GM18873 (cell line): ENCODE results near the gene AJM1.
"Not testable (repeated sequence)": the region's sequence is repeated elsewhere in the genome, so short reads cannot be mapped to it uniquely, and the experiment has no call there.

Experiments used
- ATAC-seq: cut with Tn5 transposase; IDR thresholded peaks from one replicate; pipeline ENCODE4 v1.9.1; 2021; ENCODE audit warnings: mild to moderate bottlenecking, moderate library complexity, moderate number of reproducible peaks; ENCODE audit not compliant: unreplicated experiment, low FRiP score

Gene AJM1

DNA sequence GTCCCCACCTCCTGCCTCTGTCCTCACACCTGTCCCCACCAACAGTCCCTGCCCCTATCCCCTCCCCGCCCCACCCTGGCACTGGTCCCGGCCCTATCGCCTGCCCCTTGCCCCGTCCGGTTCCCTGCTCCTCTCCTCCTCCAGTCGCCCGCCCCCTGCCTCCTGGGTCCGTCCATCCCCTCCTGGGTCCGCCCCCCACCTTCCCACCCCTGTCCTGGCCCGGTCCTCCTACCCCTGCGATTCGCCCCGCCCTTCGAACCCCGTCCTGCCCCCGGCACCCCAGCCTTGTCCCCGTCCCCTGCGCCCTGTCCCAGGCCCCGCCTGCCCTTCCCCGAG, 23.5 kb downstream of the AJM1 start:
- ATAC-seq: no peak

DNA sequence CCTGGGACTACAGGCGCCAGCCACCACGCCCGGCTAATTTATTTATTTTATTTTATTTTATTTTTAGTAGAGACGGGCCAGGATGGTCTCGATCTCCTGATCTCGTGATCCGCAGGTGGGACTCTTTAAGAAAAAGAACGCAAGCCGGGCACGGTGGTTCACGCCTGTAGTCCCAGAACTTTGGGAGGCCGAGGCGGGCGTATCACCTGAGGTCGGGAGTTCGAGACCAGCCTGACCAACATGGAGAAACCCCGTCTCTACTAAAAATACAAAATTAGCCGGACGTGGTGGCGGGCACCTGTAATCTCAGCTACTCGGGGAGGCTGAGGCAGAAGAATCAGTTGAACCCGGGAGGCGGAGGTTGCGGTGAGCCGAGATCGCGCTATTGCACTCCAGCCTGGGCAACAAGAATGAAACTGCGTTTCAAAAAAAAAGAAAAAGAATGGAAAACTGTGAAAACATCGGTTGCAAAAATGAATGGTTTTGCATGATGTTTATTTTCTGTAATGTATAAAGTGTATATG, 24.7 kb downstream of the AJM1 start:
- not testable (repeated sequence) for ATAC-seq

- ATAC-seq: no peak
These were observed 25.2 kb downstream of the AJM1 start for GRCh38 chr9:136867480-136867879.

- no peak for ATAC-seq
These were observed 25.6 kb downstream of the AJM1 start for GRCh38 chr9:136867917-136868316.

DNA sequence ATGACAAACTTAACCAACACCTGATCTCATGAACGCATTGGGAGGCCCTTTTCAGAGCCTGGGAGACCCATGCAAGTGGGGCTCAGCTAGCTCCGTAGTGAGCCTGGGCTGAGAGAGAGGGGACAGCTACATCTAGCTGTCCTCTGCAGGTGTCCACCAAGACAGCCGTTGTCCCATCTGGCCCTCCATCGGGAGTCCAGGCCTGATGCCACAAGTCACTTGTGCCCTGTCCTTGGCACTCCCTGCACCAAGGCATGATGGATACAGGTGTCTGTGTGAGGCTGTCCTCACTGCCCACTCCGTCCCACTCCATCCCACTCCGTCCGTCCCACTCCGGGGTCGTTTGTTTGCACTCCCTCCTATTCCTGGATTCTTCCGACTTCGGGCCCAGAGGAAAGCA, 26.4 kb downstream of the AJM1 start:
- ATAC-seq: no peak

- not testable (repeated sequence) for ATAC-seq
These were observed 27.3 kb downstream of the AJM1 start for GRCh38 chr9:136869611-136870010.

GRCh38 chr9:136875155-136875554, 32.9 kb downstream of the AJM1 start:
- ATAC-seq: no peak

DNA sequence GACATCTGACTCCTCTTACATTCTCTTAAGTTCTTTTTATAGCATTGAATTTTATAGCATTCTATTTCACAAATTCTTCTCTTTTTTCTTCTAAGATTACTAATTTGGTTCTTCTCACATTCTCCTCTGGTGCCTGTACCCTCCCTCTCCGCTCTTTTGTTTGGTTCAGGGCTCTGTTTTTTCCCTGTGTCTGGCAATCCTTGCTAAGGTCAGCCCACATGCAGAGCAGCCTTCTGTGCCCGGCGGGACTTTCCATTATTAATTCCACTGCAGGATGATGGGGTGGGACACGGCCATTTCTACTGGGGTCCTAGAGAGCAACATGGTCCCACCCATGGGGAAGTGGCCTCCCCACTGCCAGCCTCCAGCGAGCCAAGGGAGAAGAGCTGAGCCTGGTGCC, 34.2 kb downstream of the AJM1 start:
- ATAC-seq: no peak

DNA sequence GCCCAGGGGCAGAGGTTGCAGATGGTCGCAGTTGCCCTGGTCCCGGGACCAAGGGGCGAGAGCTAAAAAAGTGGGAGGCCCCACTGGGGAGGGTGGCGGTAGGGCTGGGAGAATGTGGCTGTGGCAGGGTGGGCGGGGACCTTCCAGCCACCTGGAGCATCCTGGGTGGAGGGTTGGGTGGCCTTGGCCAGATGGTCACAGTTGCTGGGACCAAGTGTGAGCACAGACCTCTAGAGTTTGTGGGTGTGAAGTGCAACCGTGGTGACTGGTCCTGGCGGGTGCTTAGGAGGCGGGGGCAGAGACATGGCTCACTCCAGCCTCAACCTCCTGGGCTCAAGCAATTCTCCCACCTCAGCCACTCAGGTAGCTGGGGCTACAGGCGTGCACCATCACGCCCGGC, 38.4 kb downstream of the AJM1 start:
- ATAC-seq: no peak

DNA sequence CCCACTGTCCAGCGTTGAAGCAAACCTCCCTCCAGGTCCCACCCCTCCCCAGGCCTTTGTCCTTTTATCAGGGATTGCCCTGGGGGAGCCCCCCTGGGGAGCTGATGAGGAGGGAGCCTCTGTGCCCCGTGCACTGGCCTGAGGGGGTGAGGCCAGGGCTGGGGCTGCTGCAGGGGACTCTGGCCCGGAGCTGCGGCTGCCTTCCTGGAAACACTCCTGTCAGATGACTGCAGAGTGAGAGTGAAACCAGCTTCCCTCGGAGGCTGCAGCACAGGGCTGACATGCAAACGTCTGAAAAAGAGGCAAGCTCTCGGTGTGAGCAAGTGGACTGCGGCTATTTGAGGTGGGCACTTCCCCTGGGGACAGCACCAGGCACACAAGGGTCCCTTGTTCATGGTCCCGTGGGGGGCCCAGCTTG, 39.4 kb downstream of the AJM1 start:
- no peak for ATAC-seq

DNA sequence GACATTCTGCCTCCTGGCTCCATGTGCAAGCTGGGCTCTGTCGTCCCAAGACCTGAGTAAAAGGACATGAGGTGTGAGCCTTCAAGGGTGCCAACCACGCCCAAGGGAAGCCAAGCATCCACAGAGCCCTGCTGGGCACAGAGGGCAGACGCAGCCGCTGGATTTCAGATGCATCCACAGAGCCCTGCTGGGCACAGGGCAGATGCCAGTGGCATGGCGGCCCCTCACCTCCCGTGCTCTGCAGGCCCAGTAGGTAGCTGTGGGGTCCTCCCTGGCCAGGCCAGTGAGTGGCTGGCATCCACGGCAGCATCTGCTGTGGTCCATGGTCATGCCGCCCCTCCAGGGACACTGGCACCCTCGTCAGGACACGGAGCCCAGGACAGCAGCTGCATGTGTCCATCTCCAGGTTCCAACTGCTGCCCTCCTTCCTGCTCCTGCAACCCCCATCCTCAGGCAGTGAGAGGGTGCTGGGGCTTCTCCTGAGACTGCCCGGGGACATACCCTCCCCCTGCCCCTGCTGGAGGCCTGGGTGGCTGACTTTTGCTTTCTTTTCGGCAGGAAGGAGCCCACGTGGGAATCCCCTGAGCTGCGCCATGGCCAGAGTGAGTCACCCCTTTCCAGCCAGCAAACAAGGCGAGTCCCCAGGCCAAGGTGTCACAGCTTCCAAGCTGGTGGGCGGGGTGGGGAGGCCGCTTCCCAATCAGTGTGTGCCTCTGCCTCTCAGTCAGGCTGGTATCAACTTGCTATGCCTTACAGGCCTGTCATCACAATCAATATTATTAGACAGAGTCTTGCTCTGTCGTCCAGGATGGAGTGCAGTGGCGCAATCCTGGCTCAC, 40.0 kb downstream of the AJM1 start:
- ATAC-seq: no peak

GRCh38 chr9:136882947-136883283, 40.6 kb downstream of the AJM1 start:
- not testable (repeated sequence) for ATAC-seq

DNA sequence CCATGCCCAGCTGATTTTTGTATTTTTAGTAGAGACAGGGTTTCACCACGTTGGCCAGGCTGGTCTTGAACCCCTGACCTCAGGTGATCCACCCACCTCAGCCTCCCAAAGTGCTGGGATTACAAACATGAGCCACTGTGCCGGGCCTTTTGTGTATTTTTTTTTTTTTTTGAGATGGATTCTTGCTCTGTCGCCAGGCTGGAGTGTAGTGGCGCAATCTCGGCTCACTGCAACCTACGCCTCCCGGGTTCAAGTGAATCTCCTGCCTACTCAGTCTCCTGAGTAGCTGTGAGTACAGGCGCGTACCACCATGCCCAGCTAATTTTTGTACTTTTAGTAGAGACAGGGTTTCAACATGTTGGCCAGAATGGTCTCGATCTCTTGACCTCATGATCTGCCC, 41.4 kb downstream of the AJM1 start:
- ATAC-seq: not testable (repeated sequence)

DNA sequence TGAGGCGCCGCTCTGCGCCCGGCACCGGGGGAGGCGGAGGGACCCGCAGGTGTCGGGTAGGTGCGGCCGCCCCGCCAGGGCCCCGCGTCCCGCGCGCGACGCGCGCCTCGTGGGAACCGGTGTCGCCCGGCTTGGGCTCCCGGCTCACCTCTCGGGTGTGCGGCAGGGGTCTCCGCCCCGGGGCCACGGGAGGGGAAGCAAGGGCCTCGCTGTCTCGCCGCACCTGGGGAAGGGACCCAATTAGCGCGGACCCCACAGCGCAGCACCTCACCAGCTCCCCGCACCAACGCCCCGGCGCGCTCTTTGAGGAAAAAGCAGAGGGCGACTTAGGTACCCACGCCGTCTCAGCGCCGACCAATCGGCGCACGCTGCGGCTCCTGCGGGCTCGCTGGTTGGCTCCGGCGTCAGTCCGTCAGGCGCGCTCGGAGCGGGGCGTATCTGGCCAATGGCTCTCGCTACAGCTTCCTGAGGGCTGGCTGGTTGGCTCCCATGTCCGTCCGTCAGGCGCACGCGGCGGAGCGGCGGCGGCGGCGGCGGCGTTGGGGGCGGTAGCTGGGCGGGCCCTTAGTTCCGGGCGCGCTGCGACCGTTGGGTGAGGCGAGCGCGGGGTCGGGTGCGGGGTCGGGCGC, 43.8 kb downstream of the AJM1 start, which contains the start of gene TRAF2:
Gene TRAF2 (plus strand): TSS at position 567 of the 629 bp plus-strand sequence. CDS start 12,225 bp downstream, outside the sequence.
- ATAC-seq: peak; percentile 72

DNA sequence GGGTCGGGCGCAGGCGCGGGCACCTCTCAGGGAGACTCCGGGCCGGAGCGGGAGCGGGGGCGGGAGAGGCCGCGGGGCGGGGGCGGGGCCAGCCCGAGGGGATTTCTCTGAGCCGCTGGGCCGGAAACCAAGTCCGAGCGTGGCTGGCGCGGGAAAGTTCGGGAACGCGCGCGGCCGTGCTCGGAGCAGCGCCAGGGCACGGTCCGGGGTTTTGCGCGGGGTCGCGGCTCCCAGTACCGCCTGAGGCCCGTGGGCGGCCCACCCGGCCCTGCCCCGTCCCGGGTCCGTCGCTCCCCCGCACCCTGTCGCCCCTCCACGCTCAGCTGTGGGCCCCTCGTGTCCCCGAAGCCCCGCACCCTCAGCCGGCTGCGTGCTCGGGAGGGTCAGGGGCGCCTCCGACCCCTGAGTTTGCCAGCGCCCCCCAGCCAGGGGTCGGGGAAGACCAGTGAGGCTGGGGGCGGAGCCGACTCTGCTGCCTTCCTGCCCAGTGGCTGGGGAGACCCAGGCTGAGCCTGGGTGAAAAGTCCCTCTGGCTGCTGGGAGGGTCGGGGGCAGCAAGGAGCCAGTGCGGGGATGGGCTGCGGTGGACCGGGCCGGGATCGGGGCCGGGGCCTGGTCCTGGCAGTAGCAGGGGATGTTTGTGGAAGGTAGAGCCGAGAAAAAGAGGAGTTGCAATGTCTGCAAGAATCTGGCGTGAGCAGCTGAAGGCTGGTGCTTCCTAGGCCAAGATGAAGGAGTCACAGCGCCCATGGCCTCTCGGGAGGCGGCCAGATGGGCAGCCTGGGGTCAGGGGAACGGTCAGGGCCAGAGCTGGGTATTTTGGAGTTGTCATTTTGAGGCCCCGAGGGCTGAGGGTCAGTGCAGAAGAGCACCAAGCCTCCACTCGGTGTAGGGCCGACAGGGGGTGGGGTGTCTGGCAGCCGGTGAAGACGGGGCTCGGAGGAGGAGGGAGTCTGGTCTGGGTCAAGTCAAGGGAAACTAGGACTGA, 44.6 kb downstream of the AJM1 start:
- peak; percentile 13 for ATAC-seq

- ATAC-seq: no peak
These were observed 46.2 kb downstream of the AJM1 start for GRCh38 chr9:136888454-136888853.

DNA sequence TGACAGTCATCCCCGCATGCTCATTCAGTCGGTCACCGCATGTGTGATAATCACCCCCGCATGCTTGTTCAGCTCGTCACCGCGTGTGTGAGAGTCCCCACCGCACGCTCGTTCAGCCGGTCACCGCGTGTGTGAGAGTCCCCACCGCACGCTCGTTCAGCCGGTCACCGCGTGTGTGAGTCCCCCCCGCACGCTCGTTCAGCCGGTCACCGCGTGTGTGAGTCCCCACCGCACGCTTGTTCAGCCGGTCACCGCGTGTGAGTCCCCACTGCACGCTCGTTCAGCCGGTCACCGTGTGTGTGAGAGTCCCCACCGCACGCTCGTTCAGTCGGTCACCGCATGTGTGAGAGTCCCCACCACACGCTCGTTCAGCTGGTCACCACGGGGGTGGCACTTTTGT, 47.6 kb downstream of the AJM1 start:
- ATAC-seq: no peak

DNA sequence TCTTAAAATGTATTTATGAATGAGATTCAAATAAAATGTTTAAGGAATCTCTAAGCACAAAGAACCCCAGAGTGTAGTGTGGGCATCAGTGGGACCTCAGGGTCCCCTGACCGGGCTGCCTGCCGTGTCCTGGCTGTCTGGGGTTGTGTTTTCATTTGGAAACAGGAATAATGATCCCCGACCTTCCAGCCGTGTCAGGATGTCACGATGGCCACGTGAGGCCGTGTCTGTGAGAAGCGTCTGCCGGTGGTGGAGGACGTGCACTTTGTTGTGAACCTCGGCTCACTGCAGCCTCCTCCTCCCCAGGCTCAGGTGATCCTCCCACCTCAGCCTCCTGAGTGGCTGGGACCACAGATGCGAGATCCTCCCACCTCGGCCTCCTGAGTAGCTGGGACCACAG, 48.4 kb downstream of the AJM1 start:
- no peak for ATAC-seq
